GM12892 (cell line): ENCODE data around the gene VAPA.

Experiments used
- POLR2A ChIP-seq: IDR thresholded peaks from 2 replicates; pipeline ENCODE4 v1.6.1; 2011; ENCODE audit warnings: low read depth, low read length, control low read depth
- POLR2AphosphoS5 ChIP-seq: IDR thresholded peaks from 2 replicates; pipeline ENCODE4 v1.6.1; 2011; ENCODE audit warnings: low read depth, low read length, control low read depth
- TAF1 ChIP-seq: IDR thresholded peaks from 2 replicates; pipeline ENCODE4 v1.6.1; 2011; ENCODE audit warnings: low read depth, mild to moderate bottlenecking, control low read depth, low read length, borderline replicate concordance

GRCh38 chr18:9925795-9926194 is 12.0 kb downstream of the VAPA start:
- no peak for TF ChIP-seq POLR2AphosphoS5
- no peak for TF ChIP-seq TAF1
- no peak for TF ChIP-seq POLR2A
